ENCODE results near the gene SLC30A2. TPM values are rescaled to one million over a fixed set of nuclear protein-coding genes. Genes with fewer than 3 reads are reported as not detected.

Gene SLC30A2
- total RNA-seq, 1 donor from 2014 or later, result not detected

DNA sequence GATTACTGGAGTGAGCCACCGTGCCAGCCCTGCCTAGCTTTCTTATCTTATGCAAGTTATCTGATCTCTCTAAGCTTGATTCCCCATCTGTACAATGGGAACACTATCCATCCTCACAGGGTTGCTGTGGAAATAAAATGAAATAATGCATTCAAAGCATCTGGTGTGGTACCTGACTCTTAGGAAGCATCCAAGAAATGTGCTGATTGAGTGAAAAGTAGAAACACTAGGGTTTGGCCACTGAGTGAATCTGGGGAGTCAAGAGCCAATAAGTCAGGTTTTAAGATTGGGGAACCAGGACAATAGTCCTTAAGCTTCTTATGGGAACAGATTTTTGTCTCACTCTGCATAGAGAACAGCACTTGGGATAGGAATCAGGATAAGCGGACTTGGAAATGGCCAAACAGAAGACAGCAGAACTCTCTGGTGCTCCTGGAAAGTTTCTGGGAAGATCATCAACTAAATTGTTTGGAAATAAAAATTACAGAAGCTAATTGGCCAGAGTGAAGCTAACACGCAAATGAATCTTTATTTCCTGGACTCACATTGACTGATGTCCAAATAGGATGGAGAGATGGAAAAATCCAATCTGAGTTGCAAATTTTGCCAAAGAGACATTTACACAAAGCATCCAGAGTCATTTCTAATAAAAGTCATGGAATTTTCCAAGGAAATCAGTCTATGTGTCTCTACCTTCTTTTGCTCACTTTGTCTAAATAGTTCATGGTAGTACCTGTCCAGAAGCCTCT is 51.3 kb downstream of the SLC30A2 start:
- DNase-seq, result no peak

- no peak for DNase-seq
Measured at GRCh38 chr1:25993197-25993951, 52.5 kb downstream of the SLC30A2 start.

- DNase-seq, result no peak
Measured at GRCh38 chr1:25992689-25993171, 53.2 kb downstream of the SLC30A2 start.

- no peak for DNase-seq
Measured at GRCh38 chr1:25991937-25992688, 53.8 kb downstream of the SLC30A2 start.

- no peak for DNase-seq
Measured at GRCh38 chr1:25990702-25991395, 55.1 kb downstream of the SLC30A2 start.

- no peak for DNase-seq
Measured at GRCh38 chr1:25990251-25990650, 55.7 kb downstream of the SLC30A2 start.

DNA sequence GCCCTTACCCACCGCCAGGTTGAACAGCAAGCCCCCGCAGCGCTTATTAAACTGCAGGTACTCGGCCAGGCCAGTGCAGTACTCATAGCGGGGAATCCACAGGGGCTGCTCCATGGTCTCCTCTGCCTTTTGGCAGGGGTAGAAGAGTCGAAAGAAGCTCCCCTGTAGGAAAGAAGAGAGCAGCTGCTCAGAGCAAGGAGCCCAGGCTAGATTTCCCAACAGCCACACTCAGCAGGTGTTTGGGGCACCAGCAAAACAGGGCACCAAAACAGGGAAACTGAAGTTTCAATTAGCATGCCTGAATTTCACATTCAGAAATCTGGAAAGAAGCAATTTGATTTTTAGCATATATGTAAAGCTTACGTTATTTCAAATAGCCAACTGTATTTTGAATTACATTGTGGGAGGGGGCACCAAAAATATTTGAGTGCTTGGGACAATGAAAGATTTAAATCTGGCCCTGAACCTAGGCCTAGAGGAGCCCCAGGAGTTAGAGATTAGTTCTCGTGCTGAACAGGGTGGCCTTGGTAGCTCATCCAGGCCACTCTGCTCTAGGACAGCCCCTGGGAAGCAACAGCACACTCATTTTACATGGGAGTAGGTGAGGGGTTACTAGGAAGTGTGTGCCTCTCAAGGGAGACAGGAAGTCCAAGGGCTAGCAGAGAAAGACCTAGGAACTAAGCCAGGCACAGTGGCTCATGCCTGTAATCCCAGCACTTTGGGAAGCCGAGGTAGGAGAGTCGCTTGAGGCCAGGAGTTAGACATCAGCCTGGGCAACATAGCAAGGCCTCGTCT is 56.3 kb downstream of the SLC30A2 start:
- DNase-seq, result no peak

- DNase-seq, result no peak
Measured at GRCh38 chr1:25987951-25988350, 58.0 kb downstream of the SLC30A2 start.

Other genes with a start within 250 kb of the SLC30A2 start
- gene SELENON, start 245.9 kb downstream of the SLC30A2 start, total RNA-seq, result 34.7 and 100 TPM in 2 replicates
- 27.4 and 34.7 TPM in 2 replicates for gene MTFR1L, start 226.2 kb downstream of the SLC30A2 start, total RNA-seq
- 2.0 and 5.2 TPM in 2 replicates for gene AUNIP, start 186.7 kb downstream of the SLC30A2 start, total RNA-seq
- 7.2 and 9.0 TPM in 2 replicates for gene PAQR7, start 170.4 kb downstream of the SLC30A2 start, total RNA-seq
- gene STMN1, start 139.7 kb downstream of the SLC30A2 start, total RNA-seq, result 126 and 233 TPM in 2 replicates
- gene PAFAH2, start 48.1 kb downstream of the SLC30A2 start, total RNA-seq, result 14.1 and 31.7 TPM in 2 replicates
- gene EXTL1, start 24.3 kb downstream of the SLC30A2 start, total RNA-seq, result not detected in 2 replicates
- gene TRIM63, start 21.5 kb upstream of the SLC30A2 start, total RNA-seq, result not detected in 2 replicates
- 6.7 and 8.2 TPM in 2 replicates for gene PDIK1L, start 65.7 kb upstream of the SLC30A2 start, total RNA-seq
- 11.6 and 12.9 TPM in 2 replicates for gene FAM110D, start 113.0 kb upstream of the SLC30A2 start, total RNA-seq
- gene C1orf232, start 122.8 kb upstream of the SLC30A2 start, total RNA-seq, result not detected in 2 replicates
- gene ZNF593, start 123.8 kb upstream of the SLC30A2 start, total RNA-seq, result 8.0 and 25.0 TPM in 2 replicates
- gene ZNF593OS, start 125.7 kb upstream of the SLC30A2 start, total RNA-seq, result not detected in 2 replicates
- gene CNKSR1, start 131.4 kb upstream of the SLC30A2 start, total RNA-seq, result 0.14 TPM in 1 of 2 replicates, not detected in the other
- not detected in 2 replicates for gene CATSPER4, start 144.5 kb upstream of the SLC30A2 start, total RNA-seq
- 10.2 and 13.9 TPM in 2 replicates for gene CEP85, start 188.1 kb upstream of the SLC30A2 start, total RNA-seq
- 10.4 and 23.8 TPM in 2 replicates for gene SH3BGRL3, start 234.0 kb upstream of the SLC30A2 start, total RNA-seq

Measured in dermis blood vessel endothelial cell (primary cell).